ENCODE measurements around the gene TENT4A.

The TENT4A gene

GRCh38 chr5:6760686-6761085, 47.5 kb downstream of the TENT4A start:
- Histone ChIP-seq H3K4me1 (ENCODE audit: control insufficient read depth, low read depth, low read length) (no peaks in the 10 kb centered on the region), H3K18ac (ENCODE audit: low read length) (no peak overlapping the region), H3K27ac (ENCODE audit: low read depth, low read length) (no peak overlapping the region), H2BK120ac (ENCODE audit: low read depth, low read length) (no peak overlapping the region), H3K36me3 (ENCODE audit: control insufficient read depth, insufficient read depth, low read length) (peaks cover 5% of the 10 kb centered on the region), H3K4me2 (ENCODE audit: low read length) (no peak overlapping the region), H3K9ac (ENCODE audit: low read length) (no peak overlapping the region), H3K56ac (ENCODE audit: low read length) (no peak overlapping the region), H3K79me2 (ENCODE audit: control insufficient read depth, insufficient read depth, low read length) (no peaks in the 10 kb centered on the region), H3K4me3 (ENCODE audit: low read length) (no peak overlapping the region), H2AK5ac (ENCODE audit: low read length) (no peak overlapping the region), H3K4ac (ENCODE audit: low read depth, low read length) (no peak overlapping the region), H3K27me3 (ENCODE audit: insufficient read depth, low read length, poor library complexity) (no peaks in the 10 kb centered on the region), H3K23ac (ENCODE audit: low read length) (no peak overlapping the region), H4K8ac (ENCODE audit: low read depth, low read length) (no peak overlapping the region), H2BK15ac (replicated peaks; ENCODE audit: low read depth) (no peak overlapping the region), H2BK5ac (ENCODE audit: low read length) (no peak overlapping the region), H4K5ac (ENCODE audit: low read length) (no peak overlapping the region), H3K79me1 (ENCODE audit: low read length) (no peaks in the 10 kb centered on the region)
- no peak for DNase-seq
- WGBS (ENCODE audit: extremely low coverage, insufficient coverage, low lambda C conversion rate): no CpG with 5 or more reads among the region's 9 CpGs

DNA sequence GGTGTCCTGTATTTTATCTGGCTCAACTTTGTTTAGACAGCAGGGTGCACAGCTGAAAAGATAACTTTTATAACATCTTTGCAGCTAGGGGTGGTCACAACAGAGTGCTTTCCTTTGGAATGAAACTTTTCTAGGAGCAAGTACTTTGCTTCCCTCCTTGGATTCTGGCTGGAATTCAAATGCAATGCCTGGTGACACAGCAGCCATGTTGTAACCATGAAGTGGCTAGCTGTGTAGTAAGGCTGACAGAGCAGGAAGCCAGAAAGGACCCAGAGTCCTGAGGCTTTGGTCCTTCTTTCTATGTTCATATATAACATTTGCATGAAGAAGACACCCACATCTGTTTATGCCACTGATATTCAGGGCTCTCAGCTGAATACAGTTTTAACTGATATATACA, 48.1 kb downstream of the TENT4A start:
- Histone ChIP-seq H3K4me1 (ENCODE audit: control insufficient read depth, low read depth, low read length) (no peaks in the 10 kb centered on the region), H3K23ac (ENCODE audit: low read length) (no peak overlapping the region), H3K56ac (ENCODE audit: low read length) (no peak overlapping the region), H3K79me2 (ENCODE audit: control insufficient read depth, insufficient read depth, low read length) (no peaks in the 10 kb centered on the region), H4K5ac (ENCODE audit: low read length) (no peak overlapping the region), H3K27me3 (ENCODE audit: insufficient read depth, low read length, poor library complexity) (no peaks in the 10 kb centered on the region), H4K8ac (ENCODE audit: low read depth, low read length) (no peak overlapping the region), H2BK15ac (replicated peaks; ENCODE audit: low read depth) (no peak overlapping the region), H3K27ac (ENCODE audit: low read depth, low read length) (no peak overlapping the region), H3K79me1 (ENCODE audit: low read length) (no peaks in the 10 kb centered on the region), H3K18ac (ENCODE audit: low read length) (no peak overlapping the region), H3K4me3 (ENCODE audit: low read length) (no peak overlapping the region), H2BK5ac (ENCODE audit: low read length) (no peak overlapping the region), H3K9ac (ENCODE audit: low read length) (no peak overlapping the region), H2BK120ac (ENCODE audit: low read depth, low read length) (no peak overlapping the region), H3K4me2 (ENCODE audit: low read length) (no peak overlapping the region), H2AK5ac (ENCODE audit: low read length) (no peak overlapping the region), H3K4ac (ENCODE audit: low read depth, low read length) (no peak overlapping the region), H3K36me3 (ENCODE audit: control insufficient read depth, insufficient read depth, low read length) (peaks cover 2% of the 10 kb centered on the region)
- no peak for DNase-seq

GRCh38 chr5:6762116-6762515, 48.9 kb downstream of the TENT4A start:
- no peak overlapping the region for H2BK120ac ChIP-seq (ENCODE audit: low read depth, low read length)
- no peak overlapping the region for H2BK5ac ChIP-seq (ENCODE audit: low read length)
- H3K4me3 ChIP-seq (ENCODE audit: low read length): no peak overlapping the region
- H2BK15ac ChIP-seq (replicated peaks; ENCODE audit: low read depth): no peak overlapping the region
- WGBS (ENCODE audit: extremely low coverage, insufficient coverage, low lambda C conversion rate): no CpG with 5 or more reads among the region's 8 CpGs
- no peak overlapping the region for H3K27ac ChIP-seq (ENCODE audit: low read depth, low read length)
- no peaks in the 10 kb centered on the region for H3K27me3 ChIP-seq (ENCODE audit: insufficient read depth, low read length, poor library complexity)
- H3K79me1 ChIP-seq (ENCODE audit: low read length): no peaks in the 10 kb centered on the region
- no peak overlapping the region for H2AK5ac ChIP-seq (ENCODE audit: low read length)
- no peaks in the 10 kb centered on the region for H3K36me3 ChIP-seq (ENCODE audit: control insufficient read depth, insufficient read depth, low read length)
- H3K9ac ChIP-seq (ENCODE audit: low read length): no peak overlapping the region
- no peaks in the 10 kb centered on the region for H3K4me1 ChIP-seq (ENCODE audit: control insufficient read depth, low read depth, low read length)
- H3K23ac ChIP-seq (ENCODE audit: low read length): no peak overlapping the region
- no peak overlapping the region for H3K4me2 ChIP-seq (ENCODE audit: low read length)
- H3K18ac ChIP-seq (ENCODE audit: low read length): no peak overlapping the region
- H3K4ac ChIP-seq (ENCODE audit: low read depth, low read length): no peak overlapping the region
- no peaks in the 10 kb centered on the region for H3K79me2 ChIP-seq (ENCODE audit: control insufficient read depth, insufficient read depth, low read length)
- H3K56ac ChIP-seq (ENCODE audit: low read length): no peak overlapping the region
- no peak overlapping the region for H4K5ac ChIP-seq (ENCODE audit: low read length)
- DNase-seq: no peak
- H4K8ac ChIP-seq (ENCODE audit: low read depth, low read length): no peak overlapping the region

- WGBS (ENCODE audit: extremely low coverage, insufficient coverage, low lambda C conversion rate): no CpG with 5 or more reads among the region's 8 CpGs
- no peak overlapping the region for H3K56ac ChIP-seq (ENCODE audit: low read length)
- no peak overlapping the region for H3K27ac ChIP-seq (ENCODE audit: low read depth, low read length)
- no peak overlapping the region for H4K8ac ChIP-seq (ENCODE audit: low read depth, low read length)
- H3K9ac ChIP-seq (ENCODE audit: low read length): no peak overlapping the region
- no peaks in the 10 kb centered on the region for H3K79me1 ChIP-seq (ENCODE audit: low read length)
- DNase-seq: no peak
- H3K4me3 ChIP-seq (ENCODE audit: low read length): no peak overlapping the region
- no peak overlapping the region for H2BK120ac ChIP-seq (ENCODE audit: low read depth, low read length)
- no peak overlapping the region for H3K4me2 ChIP-seq (ENCODE audit: low read length)
- no peak overlapping the region for H2AK5ac ChIP-seq (ENCODE audit: low read length)
- no peaks in the 10 kb centered on the region for H3K4me1 ChIP-seq (ENCODE audit: control insufficient read depth, low read depth, low read length)
- H2BK5ac ChIP-seq (ENCODE audit: low read length): no peak overlapping the region
- no peak overlapping the region for H3K4ac ChIP-seq (ENCODE audit: low read depth, low read length)
- H3K79me2 ChIP-seq (ENCODE audit: control insufficient read depth, insufficient read depth, low read length): no peaks in the 10 kb centered on the region
- H2BK15ac ChIP-seq (replicated peaks; ENCODE audit: low read depth): no peak overlapping the region
- H3K18ac ChIP-seq (ENCODE audit: low read length): no peak overlapping the region
- H3K36me3 ChIP-seq (ENCODE audit: control insufficient read depth, insufficient read depth, low read length): no peaks in the 10 kb centered on the region
- no peaks in the 10 kb centered on the region for H3K27me3 ChIP-seq (ENCODE audit: insufficient read depth, low read length, poor library complexity)
- no peak overlapping the region for H4K5ac ChIP-seq (ENCODE audit: low read length)
- H3K23ac ChIP-seq (ENCODE audit: low read length): no peak overlapping the region
Measured at GRCh38 chr5:6762697-6763096, 49.5 kb downstream of the TENT4A start.

- no peaks in the 10 kb centered on the region for H3K4me1 ChIP-seq (ENCODE audit: control insufficient read depth, low read depth, low read length)
- no peaks in the 10 kb centered on the region for H3K36me3 ChIP-seq (ENCODE audit: control insufficient read depth, insufficient read depth, low read length)
- no peak for DNase-seq
- no peaks in the 10 kb centered on the region for H3K79me1 ChIP-seq (ENCODE audit: low read length)
- H3K27me3 ChIP-seq (ENCODE audit: insufficient read depth, low read length, poor library complexity): no peaks in the 10 kb centered on the region
- H4K5ac ChIP-seq (ENCODE audit: low read length): no peak overlapping the region
- H2AK5ac ChIP-seq (ENCODE audit: low read length): no peak overlapping the region
- H2BK15ac ChIP-seq (replicated peaks; ENCODE audit: low read depth): no peak overlapping the region
- no peak overlapping the region for H3K4ac ChIP-seq (ENCODE audit: low read depth, low read length)
- H3K18ac ChIP-seq (ENCODE audit: low read length): no peak overlapping the region
- H3K23ac ChIP-seq (ENCODE audit: low read length): no peak overlapping the region
- H3K56ac ChIP-seq (ENCODE audit: low read length): no peak overlapping the region
- no peak overlapping the region for H4K8ac ChIP-seq (ENCODE audit: low read depth, low read length)
- no CpG with 5 or more reads among the region's 12 CpGs for WGBS (ENCODE audit: extremely low coverage, insufficient coverage, low lambda C conversion rate)
- no peak overlapping the region for H3K27ac ChIP-seq (ENCODE audit: low read depth, low read length)
- H3K9ac ChIP-seq (ENCODE audit: low read length): no peak overlapping the region
- H3K79me2 ChIP-seq (ENCODE audit: control insufficient read depth, insufficient read depth, low read length): no peaks in the 10 kb centered on the region
- H3K4me3 ChIP-seq (ENCODE audit: low read length): no peak overlapping the region
- no peak overlapping the region for H3K4me2 ChIP-seq (ENCODE audit: low read length)
- no peak overlapping the region for H2BK5ac ChIP-seq (ENCODE audit: low read length)
- H2BK120ac ChIP-seq (ENCODE audit: low read depth, low read length): no peak overlapping the region
Measured at GRCh38 chr5:6763191-6763590, 50.0 kb downstream of the TENT4A start.

DNA sequence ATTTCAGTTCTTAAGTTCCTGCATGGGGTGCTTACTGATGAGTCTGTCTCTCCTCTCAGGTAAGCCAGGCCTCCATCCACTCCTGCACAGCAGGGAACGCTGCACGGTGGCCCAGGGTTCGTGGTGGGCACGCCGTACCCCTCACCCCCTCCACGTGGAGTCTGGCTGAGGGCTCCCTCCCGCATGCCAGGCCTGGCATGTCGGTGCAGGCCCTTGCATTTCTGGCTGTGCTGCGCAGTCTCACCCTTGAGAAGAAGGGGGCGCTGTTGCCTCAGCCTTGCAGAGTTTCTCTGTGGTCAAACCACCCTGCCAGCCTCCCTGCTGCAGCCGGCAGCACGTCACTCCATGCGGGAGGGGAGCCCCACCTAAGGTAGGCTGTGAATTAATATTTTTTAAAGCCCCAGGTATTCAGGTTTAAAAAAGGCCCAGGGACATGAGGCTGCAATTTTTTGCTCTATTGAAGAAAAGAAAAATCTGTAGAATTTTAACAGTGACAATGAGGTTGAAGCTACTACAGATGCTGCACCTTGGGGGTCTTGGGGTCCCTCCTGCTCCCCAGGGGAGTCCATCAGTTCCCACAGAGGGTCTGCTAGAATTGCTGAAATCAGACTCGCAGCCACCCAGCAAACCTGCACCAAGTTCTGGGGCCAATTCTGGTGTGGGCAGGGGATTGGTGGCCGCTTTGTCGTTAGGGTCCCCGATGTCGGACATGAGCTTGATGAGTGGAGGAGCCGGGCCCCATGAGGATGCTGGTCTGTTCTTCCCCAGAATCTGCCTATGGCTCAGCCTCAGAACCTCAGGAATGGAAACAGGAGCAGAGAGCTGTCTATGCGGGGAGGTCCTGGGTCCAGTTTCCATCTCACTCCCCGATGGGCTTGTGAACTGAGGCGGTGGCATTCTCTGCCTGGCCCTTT, 52.6 kb downstream of the TENT4A start:
- no CpG with 5 or more reads among the region's 22 CpGs for WGBS (ENCODE audit: extremely low coverage, insufficient coverage, low lambda C conversion rate)
- no peaks in the 10 kb centered on the region for H3K79me2 ChIP-seq (ENCODE audit: control insufficient read depth, insufficient read depth, low read length)
- H4K8ac ChIP-seq (ENCODE audit: low read depth, low read length): no peak overlapping the region
- peak overlapping the region; percentile 39 for H3K56ac ChIP-seq (ENCODE audit: low read length)
- no peak overlapping the region for H3K4me2 ChIP-seq (ENCODE audit: low read length)
- no peak overlapping the region for H2BK120ac ChIP-seq (ENCODE audit: low read depth, low read length)
- H3K27ac ChIP-seq (ENCODE audit: low read depth, low read length): no peak overlapping the region
- H2BK5ac ChIP-seq (ENCODE audit: low read length): no peak overlapping the region
- peak; percentile 87 for DNase-seq
- H4K5ac ChIP-seq (ENCODE audit: low read length): no peak overlapping the region
- no peaks in the 10 kb centered on the region for H3K27me3 ChIP-seq (ENCODE audit: insufficient read depth, low read length, poor library complexity)
- H3K4ac ChIP-seq (ENCODE audit: low read depth, low read length): no peak overlapping the region
- no peaks in the 10 kb centered on the region for H3K36me3 ChIP-seq (ENCODE audit: control insufficient read depth, insufficient read depth, low read length)
- no peak overlapping the region for H3K23ac ChIP-seq (ENCODE audit: low read length)
- H2BK15ac ChIP-seq (replicated peaks; ENCODE audit: low read depth): no peak overlapping the region
- H2AK5ac ChIP-seq (ENCODE audit: low read length): no peak overlapping the region
- H3K4me3 ChIP-seq (ENCODE audit: low read length): no peak overlapping the region
- H3K9ac ChIP-seq (ENCODE audit: low read length): no peak overlapping the region
- H3K79me1 ChIP-seq (ENCODE audit: low read length): no peaks in the 10 kb centered on the region
- no peak overlapping the region for H3K18ac ChIP-seq (ENCODE audit: low read length)
- H3K4me1 ChIP-seq (ENCODE audit: control insufficient read depth, low read depth, low read length): no peaks in the 10 kb centered on the region

Measured in mesendoderm (in vitro differentiated cells).